GM23338 (cell line): ENCODE measurements around the gene MAPRE2. TPM values are rescaled to one million over a fixed set of nuclear protein-coding genes. Genes with fewer than 3 reads are reported as not detected.

Experiments
- ATAC-seq: fragments of 200-7000 bp; cut with Tn5 transposase; 3 replicates; pipeline ENCODE4 v1.9.1; 2020
- DNase-seq: peaks from one replicate; pipeline ENCODE4 v3.0.0-alpha.2; 2015; ENCODE audit warnings: low spot score
- H2AFZ ChIP-seq: fragments of 200-600 bp; sonication (generic); 2 replicates; pipeline ENCODE4 v1.8.0; 2016; ENCODE audit warnings: antibody characterized with exemption, mild to moderate bottlenecking, moderate library complexity
- H3F3A ChIP-seq: fragments of 200-600 bp; sonication (generic); replicated peaks from 2 replicates; pipeline ENCODE4 v1.8.0; 2017; ENCODE audit warnings: antibody characterized with exemption, mixed run types, low read depth
- H3K27ac ChIP-seq: fragments of 200-600 bp; sonication (generic); 2 replicates; pipeline ENCODE4 v1.6.1; 2016; ENCODE audit warnings: low read depth
- H3K27me3 ChIP-seq: fragments of 200-600 bp; sonication (generic); 2 replicates; pipeline ENCODE4 v1.8.0; 2016; ENCODE audit warnings: mild to moderate bottlenecking, mixed run types, moderate library complexity; ENCODE audit not compliant: insufficient read depth
- H3K36me3 ChIP-seq: fragments of 200-600 bp; sonication (generic); 2 replicates; pipeline ENCODE4 v1.8.0; 2016; ENCODE audit warnings: mild to moderate bottlenecking; ENCODE audit not compliant: insufficient read depth
- H3K4me1 ChIP-seq: fragments of 200-600 bp; sonication (generic); 2 replicates; pipeline ENCODE4 v1.8.0; 2016; ENCODE audit warnings: mild to moderate bottlenecking, moderate library complexity; ENCODE audit not compliant: insufficient read depth
- H3K4me2 ChIP-seq: fragments of 200-600 bp; sonication (generic); 2 replicates; pipeline ENCODE4 v1.7.1; 2017; ENCODE audit warnings: mixed run types
- H3K4me3 ChIP-seq: fragments of 200-600 bp; sonication (generic); 2 replicates; pipeline ENCODE4 v1.6.1; 2016; ENCODE audit warnings: mixed run types
- H3K79me2 ChIP-seq: fragments of 200-600 bp; sonication (generic); replicated peaks from 2 replicates; pipeline ENCODE4 v1.8.0; 2017; ENCODE audit warnings: mild to moderate bottlenecking; ENCODE audit not compliant: insufficient read depth
- H3K9me2 ChIP-seq: fragments of 200-600 bp; sonication (generic); 2 replicates; pipeline ENCODE4 v1.8.0; 2017; ENCODE audit not compliant: insufficient read depth
- H4K20me1 ChIP-seq: fragments of 200-600 bp; sonication (generic); replicated peaks from 2 replicates; pipeline ENCODE4 v1.8.0; 2017; ENCODE audit warnings: mild to moderate bottlenecking; ENCODE audit not compliant: insufficient read depth
- H3K27ac Mint-ChIP-seq: 2 replicates; pipeline ENCODE4 v1.8.0; 2020; ENCODE audit warnings: inconsistent platforms, mild to moderate bottlenecking, moderate library complexity, mixed read lengths
- H3K27me3 Mint-ChIP-seq: 3 replicates; pipeline ENCODE4 v1.8.0; 2022; ENCODE audit warnings: low read depth, mild to moderate bottlenecking, moderate library complexity, mixed read lengths, inconsistent platforms; ENCODE audit not compliant: insufficient read depth, poor library complexity
- H3K36me3 Mint-ChIP-seq: 3 replicates; pipeline ENCODE4 v1.8.0; 2021; ENCODE audit warnings: low read depth, mild to moderate bottlenecking, inconsistent platforms, moderate library complexity, mixed read lengths
- H3K4me1 Mint-ChIP-seq: 3 replicates; pipeline ENCODE4 v1.8.0; 2020; ENCODE audit warnings: mild to moderate bottlenecking, inconsistent platforms, mixed read lengths
- H3K4me3 Mint-ChIP-seq: 3 replicates; pipeline ENCODE4 v1.8.0; 2021; ENCODE audit warnings: moderate library complexity, mild to moderate bottlenecking, inconsistent platforms, mixed read lengths
- H3K9me3 Mint-ChIP-seq: 3 replicates; pipeline ENCODE4 v1.8.0; 2020; ENCODE audit warnings: moderate library complexity, mild to moderate bottlenecking, inconsistent platforms, mixed read lengths
- CREB1 ChIP-seq: fragments of 250-450 bp; sonication (Bioruptor Pico); IDR thresholded peaks from 2 replicates; pipeline ENCODE4 v1.5.0; 2020; ENCODE audit warnings: low read depth, mild to moderate bottlenecking, moderate library complexity
- CTCF ChIP-seq, 2 experiments: fragments of 200-600 bp in 1 of 2; sonication (generic) in 1 of 2; conservative IDR thresholded peaks; 2 replicates each; pipeline versions ENCODE4 v1.5.1 to v1.6.1; 2016 to 2017; ENCODE audit warnings: antibody characterized with exemption in 2 of 2, low read depth in 2 of 2, mild to moderate bottlenecking in 2 of 2, moderate library complexity in 1 of 2
- ETS1 ChIP-seq: IDR thresholded peaks from 2 replicates; pipeline ENCODE4 v1.6.1; 2016; ENCODE audit warnings: antibody characterized with exemption
- EZH2 ChIP-seq: fragments of 200-600 bp; sonication (generic); IDR thresholded peaks from one replicate; pipeline ENCODE4 v1.8.0; 2017; ENCODE audit warnings: antibody characterized with exemption, mild to moderate bottlenecking, low read depth; ENCODE audit not compliant: unreplicated experiment
- EZH2phosphoT487 ChIP-seq: fragments of 200-600 bp; sonication (generic); IDR thresholded peaks from one replicate; pipeline ENCODE4 v1.8.1; 2018; ENCODE audit warnings: antibody characterized with exemption; ENCODE audit not compliant: unreplicated experiment
- JUNB ChIP-seq: IDR thresholded peaks from one replicate; pipeline ENCODE4 v1.6.1; 2016; ENCODE audit warnings: antibody characterized with exemption; ENCODE audit not compliant: unreplicated experiment
- NANOG ChIP-seq: IDR thresholded peaks from 2 replicates; pipeline ENCODE4 v1.6.1; 2016; ENCODE audit warnings: antibody characterized with exemption, borderline replicate concordance
- POLR2AphosphoS5 ChIP-seq: IDR thresholded peaks from 2 replicates; pipeline ENCODE4 v1.6.1; 2016; ENCODE audit warnings: antibody characterized with exemption, low read depth
- STAT1 ChIP-seq: IDR thresholded peaks from one replicate; pipeline ENCODE4 v1.6.1; 2016; ENCODE audit warnings: antibody characterized with exemption; ENCODE audit not compliant: unreplicated experiment
- ZNF114 ChIP-seq: fragments of 250-450 bp; sonication (Bioruptor Pico); IDR thresholded peaks from 2 replicates; pipeline ENCODE4 v1.5.0; 2020; ENCODE audit warnings: mild to moderate bottlenecking, moderate library complexity
- ZNF331 ChIP-seq: fragments of 250-450 bp; sonication (Bioruptor Pico); IDR thresholded peaks from 2 replicates; pipeline ENCODE4 v1.5.0; 2020; ENCODE audit warnings: low read depth, mild to moderate bottlenecking, moderate library complexity
- polyA plus RNA-seq: library from polyadenylated mRNA; unstranded; fragments of >200 nt; fragmentation: Nextera tagmentation; extraction: Ambion mirVana; gene quantifications from 2 replicates; pipeline ENCODE4 v1.2.1, GENCODE V29; 2016
- total RNA-seq: library from RNA; depleted of rRNA; stranded (reverse); fragments of >200 nt; shearing (Covaris generic); gene quantifications from 2 replicates; pipeline ENCODE4 v1.2.3, GENCODE V29; 2014
- TF ChIP-seq, protein P1 (sequence below): fragments of 250-450 bp; sonication (Bioruptor Pico); IDR thresholded peaks from 2 replicates; pipeline ENCODE4 v1.5.0; 2020; ENCODE audit warnings: mild to moderate bottlenecking, moderate library complexity
- TF ChIP-seq, protein P2 (sequence below): IDR thresholded peaks from one replicate; pipeline ENCODE4 v1.6.1; 2018; ENCODE audit warnings: antibody characterized with exemption; ENCODE audit not compliant: unreplicated experiment

Gene MAPRE2
- total and polyA plus RNA-seq, 2 experiments from 2014 or later: 17.8 to 40.4 TPM

GRCh38 chr18:35163014-35163539, 121.9 kb downstream of the MAPRE2 start:
- H3K36me3 Mint-ChIP-seq: no peaks in the 10 kb centered on the region
- Histone ChIP-seq H2AFZ (no peak overlapping the region), H3K27me3 (no peaks in the 10 kb centered on the region), H3K27ac (no peak overlapping the region), H3K4me3 (no peak overlapping the region), H4K20me1 (no peaks in the 10 kb centered on the region), H3K9me2 (peaks cover 11% of the 10 kb centered on the region; the same call in 1 of the 2 replicates), H3F3A (no peaks in the 10 kb centered on the region), H3K79me2 (no peaks in the 10 kb centered on the region), H3K4me2 (no peak overlapping the region), H3K4me1 (no peaks in the 10 kb centered on the region), H3K36me3 (no peaks in the 10 kb centered on the region)
- ATAC-seq (no peak), DNase-seq (no peak)
- no peak overlapping the region for H3K4me3 Mint-ChIP-seq
- no peaks in the 10 kb centered on the region for H3K9me3 Mint-ChIP-seq
- H3K27me3 Mint-ChIP-seq: no peaks in the 10 kb centered on the region
- TF ChIP-seq, protein P1, sequence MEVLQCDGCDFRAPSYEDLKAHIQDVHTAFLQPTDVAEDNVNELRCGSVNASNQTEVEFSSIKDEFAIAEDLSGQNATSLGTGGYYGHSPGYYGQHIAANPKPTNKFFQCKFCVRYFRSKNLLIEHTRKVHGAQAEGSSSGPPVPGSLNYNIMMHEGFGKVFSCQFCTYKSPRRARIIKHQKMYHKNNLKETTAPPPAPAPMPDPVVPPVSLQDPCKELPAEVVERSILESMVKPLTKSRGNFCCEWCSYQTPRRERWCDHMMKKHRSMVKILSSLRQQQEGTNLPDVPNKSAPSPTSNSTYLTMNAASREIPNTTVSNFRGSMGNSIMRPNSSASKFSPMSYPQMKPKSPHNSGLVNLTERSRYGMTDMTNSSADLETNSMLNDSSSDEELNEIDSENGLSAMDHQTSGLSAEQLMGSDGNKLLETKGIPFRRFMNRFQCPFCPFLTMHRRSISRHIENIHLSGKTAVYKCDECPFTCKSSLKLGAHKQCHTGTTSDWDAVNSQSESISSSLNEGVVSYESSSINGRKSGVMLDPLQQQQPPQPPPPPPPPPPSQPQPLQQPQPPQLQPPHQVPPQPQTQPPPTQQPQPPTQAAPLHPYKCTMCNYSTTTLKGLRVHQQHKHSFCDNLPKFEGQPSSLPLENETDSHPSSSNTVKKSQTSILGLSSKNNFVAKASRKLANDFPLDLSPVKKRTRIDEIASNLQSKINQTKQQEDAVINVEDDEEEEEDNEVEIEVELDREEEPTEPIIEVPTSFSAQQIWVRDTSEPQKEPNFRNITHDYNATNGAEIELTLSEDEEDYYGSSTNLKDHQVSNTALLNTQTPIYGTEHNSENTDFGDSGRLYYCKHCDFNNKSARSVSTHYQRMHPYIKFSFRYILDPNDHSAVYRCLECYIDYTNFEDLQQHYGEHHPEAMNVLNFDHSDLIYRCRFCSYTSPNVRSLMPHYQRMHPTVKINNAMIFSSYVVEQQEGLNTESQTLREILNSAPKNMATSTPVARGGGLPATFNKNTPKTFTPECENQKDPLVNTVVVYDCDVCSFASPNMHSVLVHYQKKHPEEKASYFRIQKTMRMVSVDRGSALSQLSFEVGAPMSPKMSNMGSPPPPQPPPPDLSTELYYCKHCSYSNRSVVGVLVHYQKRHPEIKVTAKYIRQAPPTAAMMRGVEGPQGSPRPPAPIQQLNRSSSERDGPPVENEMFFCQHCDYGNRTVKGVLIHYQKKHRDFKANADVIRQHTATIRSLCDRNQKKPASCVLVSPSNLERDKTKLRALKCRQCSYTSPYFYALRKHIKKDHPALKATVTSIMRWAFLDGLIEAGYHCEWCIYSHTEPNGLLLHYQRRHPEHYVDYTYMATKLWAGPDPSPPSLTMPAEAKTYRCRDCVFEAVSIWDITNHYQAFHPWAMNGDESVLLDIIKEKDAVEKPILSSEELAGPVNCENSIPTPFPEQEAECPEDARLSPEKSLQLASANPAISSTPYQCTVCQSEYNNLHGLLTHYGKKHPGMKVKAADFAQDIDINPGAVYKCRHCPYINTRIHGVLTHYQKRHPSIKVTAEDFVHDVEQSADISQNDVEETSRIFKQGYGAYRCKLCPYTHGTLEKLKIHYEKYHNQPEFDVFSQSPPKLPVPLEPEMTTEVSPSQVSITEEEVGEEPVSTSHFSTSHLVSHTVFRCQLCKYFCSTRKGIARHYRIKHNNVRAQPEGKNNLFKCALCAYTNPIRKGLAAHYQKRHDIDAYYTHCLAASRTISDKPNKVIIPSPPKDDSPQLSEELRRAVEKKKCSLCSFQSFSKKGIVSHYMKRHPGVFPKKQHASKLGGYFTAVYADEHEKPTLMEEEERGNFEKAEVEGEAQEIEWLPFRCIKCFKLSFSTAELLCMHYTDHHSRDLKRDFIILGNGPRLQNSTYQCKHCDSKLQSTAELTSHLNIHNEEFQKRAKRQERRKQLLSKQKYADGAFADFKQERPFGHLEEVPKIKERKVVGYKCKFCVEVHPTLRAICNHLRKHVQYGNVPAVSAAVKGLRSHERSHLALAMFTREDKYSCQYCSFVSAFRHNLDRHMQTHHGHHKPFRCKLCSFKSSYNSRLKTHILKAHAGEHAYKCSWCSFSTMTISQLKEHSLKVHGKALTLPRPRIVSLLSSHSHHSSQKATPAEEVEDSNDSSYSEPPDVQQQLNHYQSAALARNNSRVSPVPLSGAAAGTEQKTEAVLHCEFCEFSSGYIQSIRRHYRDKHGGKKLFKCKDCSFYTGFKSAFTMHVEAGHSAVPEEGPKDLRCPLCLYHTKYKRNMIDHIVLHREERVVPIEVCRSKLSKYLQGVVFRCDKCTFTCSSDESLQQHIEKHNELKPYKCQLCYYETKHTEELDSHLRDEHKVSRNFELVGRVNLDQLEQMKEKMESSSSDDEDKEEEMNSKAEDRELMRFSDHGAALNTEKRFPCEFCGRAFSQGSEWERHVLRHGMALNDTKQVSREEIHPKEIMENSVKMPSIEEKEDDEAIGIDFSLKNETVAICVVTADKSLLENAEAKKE (CRISPR knock-in tag): no peak
- no peak for TF ChIP-seq CTCF (conservative IDR thresholded peaks at IDR 0.05; ENCODE audit: low read depth in 2 of 2)
- no peak for TF ChIP-seq ZNF114 (CRISPR knock-in tag)
- no peak for TF ChIP-seq STAT1
- TF ChIP-seq ZNF331 (CRISPR knock-in tag): no peak
- no peak for TF ChIP-seq NANOG
- TF ChIP-seq, protein P2, sequence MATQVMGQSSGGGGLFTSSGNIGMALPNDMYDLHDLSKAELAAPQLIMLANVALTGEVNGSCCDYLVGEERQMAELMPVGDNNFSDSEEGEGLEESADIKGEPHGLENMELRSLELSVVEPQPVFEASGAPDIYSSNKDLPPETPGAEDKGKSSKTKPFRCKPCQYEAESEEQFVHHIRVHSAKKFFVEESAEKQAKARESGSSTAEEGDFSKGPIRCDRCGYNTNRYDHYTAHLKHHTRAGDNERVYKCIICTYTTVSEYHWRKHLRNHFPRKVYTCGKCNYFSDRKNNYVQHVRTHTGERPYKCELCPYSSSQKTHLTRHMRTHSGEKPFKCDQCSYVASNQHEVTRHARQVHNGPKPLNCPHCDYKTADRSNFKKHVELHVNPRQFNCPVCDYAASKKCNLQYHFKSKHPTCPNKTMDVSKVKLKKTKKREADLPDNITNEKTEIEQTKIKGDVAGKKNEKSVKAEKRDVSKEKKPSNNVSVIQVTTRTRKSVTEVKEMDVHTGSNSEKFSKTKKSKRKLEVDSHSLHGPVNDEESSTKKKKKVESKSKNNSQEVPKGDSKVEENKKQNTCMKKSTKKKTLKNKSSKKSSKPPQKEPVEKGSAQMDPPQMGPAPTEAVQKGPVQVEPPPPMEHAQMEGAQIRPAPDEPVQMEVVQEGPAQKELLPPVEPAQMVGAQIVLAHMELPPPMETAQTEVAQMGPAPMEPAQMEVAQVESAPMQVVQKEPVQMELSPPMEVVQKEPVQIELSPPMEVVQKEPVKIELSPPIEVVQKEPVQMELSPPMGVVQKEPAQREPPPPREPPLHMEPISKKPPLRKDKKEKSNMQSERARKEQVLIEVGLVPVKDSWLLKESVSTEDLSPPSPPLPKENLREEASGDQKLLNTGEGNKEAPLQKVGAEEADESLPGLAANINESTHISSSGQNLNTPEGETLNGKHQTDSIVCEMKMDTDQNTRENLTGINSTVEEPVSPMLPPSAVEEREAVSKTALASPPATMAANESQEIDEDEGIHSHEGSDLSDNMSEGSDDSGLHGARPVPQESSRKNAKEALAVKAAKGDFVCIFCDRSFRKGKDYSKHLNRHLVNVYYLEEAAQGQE: no peak
- no peak for TF ChIP-seq ETS1
- no peak for TF ChIP-seq POLR2AphosphoS5
- TF ChIP-seq JUNB: no peak
- TF ChIP-seq EZH2phosphoT487: no peak
- TF ChIP-seq CREB1 (CRISPR knock-in tag): no peak
- no peak for TF ChIP-seq EZH2
- H3K4me1 Mint-ChIP-seq: no peaks in the 10 kb centered on the region
- H3K27ac Mint-ChIP-seq: no peak overlapping the region
